Keratinocyte (primary cell): Measurements from ENCODE around the gene TRIM47. TPM values are rescaled to one million over a fixed set of nuclear protein-coding genes. Genes with fewer than 3 reads are reported as not detected.

Experiments
- DNase-seq: peaks from one replicate; pipeline ENCODE4 v3.0.0-alpha.2; 2011; ENCODE audit warnings: low read depth, missing footprints, low spot score
- FAIRE-seq: peaks from 2 replicates; lab custom pipeline; 2011; peaks lifted over from hg19 to GRCh38; lab: Jason Lieb, UNC
- H2AFZ ChIP-seq: 2 replicates; pipeline ENCODE4 v1.6.0; 2012; ENCODE audit warnings: low read length, control low read depth, inconsistent platforms; ENCODE audit not compliant: control insufficient read depth
- H3K27ac ChIP-seq: 2 replicates; pipeline ENCODE4 v1.5.1; 2011; ENCODE audit warnings: low read length; ENCODE audit not compliant: control insufficient read depth, insufficient read depth
- H3K27me3 ChIP-seq: 3 replicates; pipeline ENCODE4 v1.6.0; 2011; ENCODE audit warnings: low read length; ENCODE audit not compliant: control insufficient read depth, insufficient read depth; ENCODE audit errors: extremely low read depth
- H3K36me3 ChIP-seq, 2 experiments: 2 replicates in 1 of 2; 3 replicates in 1 of 2; pipeline ENCODE4 v1.5.1; 2011; ENCODE audit warnings: low read length in 2 of 2, mild to moderate bottlenecking in 1 of 2; ENCODE audit not compliant: control insufficient read depth in 2 of 2, insufficient read depth in 2 of 2; ENCODE audit errors: extremely low read depth in 1 of 2
- H3K4me1 ChIP-seq: 3 replicates; pipeline ENCODE4 v1.5.1; 2011; ENCODE audit warnings: low read length; ENCODE audit not compliant: control insufficient read depth, insufficient read depth; ENCODE audit errors: extremely low read depth
- H3K4me2 ChIP-seq: 3 replicates; pipeline ENCODE4 v1.6.0; 2011; ENCODE audit warnings: low read depth, low read length; ENCODE audit not compliant: control insufficient read depth, insufficient read depth; ENCODE audit errors: extremely low read depth
- H3K4me3 ChIP-seq, 3 experiments: fragments of 200-600 bp in 1 of 3; sonication (generic) in 1 of 3; 2 replicates in 2 of 3; 3 replicates in 1 of 3; pipeline ENCODE4 v1.5.1; 2011 to 2016; ENCODE audit warnings: low read length in 3 of 3, mild to moderate bottlenecking in 3 of 3, control low read depth in 2 of 3, inconsistent platforms in 1 of 3, low read depth in 1 of 3, mixed read lengths in 1 of 3, mixed run types in 1 of 3, moderate library complexity in 1 of 3; ENCODE audit not compliant: control insufficient read depth in 2 of 3, insufficient read depth in 2 of 3; ENCODE audit errors: extremely low read depth in 1 of 3
- H3K79me2 ChIP-seq: 2 replicates; pipeline ENCODE4 v1.6.0; 2012; ENCODE audit warnings: low read length; ENCODE audit not compliant: control insufficient read depth, insufficient read depth
- H3K9ac ChIP-seq: 3 replicates; pipeline ENCODE4 v1.6.0; 2011; ENCODE audit warnings: low read length; ENCODE audit not compliant: control insufficient read depth, insufficient read depth; ENCODE audit errors: extremely low read depth
- H3K9me1 ChIP-seq: 3 replicates; pipeline ENCODE4 v1.6.0; 2011; ENCODE audit warnings: low read length; ENCODE audit not compliant: control insufficient read depth, insufficient read depth; ENCODE audit errors: extremely low read depth
- H3K9me3 ChIP-seq: 2 replicates; pipeline ENCODE4 v1.5.1; 2012; ENCODE audit warnings: low read depth, low read length; ENCODE audit not compliant: control insufficient read depth
- H4K20me1 ChIP-seq: 3 replicates; pipeline ENCODE4 v1.6.0; 2011; ENCODE audit warnings: low read length; ENCODE audit not compliant: control insufficient read depth, insufficient read depth; ENCODE audit errors: extremely low read depth
- EZH2 ChIP-seq: IDR thresholded peaks from one replicate; pipeline ENCODE4 v1.6.1; 2012; ENCODE audit warnings: inconsistent platforms, mild to moderate bottlenecking, low read length, moderate library complexity
- dilution Hi-C: fragments of 300-500 bp; cut with MboI; formaldehyde crosslinking; loops from one replicate; pipeline ENCODE4 v1.7.0; 2020; ENCODE audit warnings: low sequenced_read_pairs; ENCODE audit not compliant: extremely low pct_ligation_motif_present
- polyA plus RNA-seq, 5 experiments: library from polyadenylated mRNA; depleted of rRNA in 3 of 5; stranded (reverse) in 3 of 5; stranded (forward) in 1 of 5; unstranded in 1 of 5; fragments of >200 nt; gene quantifications; 1 replicate in 1 of 5; 2 replicates in 3 of 5; 3 replicates in 1 of 5; pipeline versions ENCODE4 v1.2.1 to v1.2.3, GENCODE V29; 2011 to 2012; ENCODE audit warnings: missing spikeins in 2 of 5, low read depth in 1 of 5, low replicate concordance in 1 of 5
- TF ChIP-seq, protein P1 (sequence below), 3 experiments: IDR thresholded peaks in 1 of 3; conservative IDR thresholded peaks in 1 of 3; optimal IDR thresholded peaks in 1 of 3; 2 replicates in 2 of 3; 3 replicates in 1 of 3; pipeline versions ENCODE3 to v1.5.1; 2011; ENCODE audit warnings: low read length in 3 of 3, mild to moderate bottlenecking in 3 of 3, moderate library complexity in 2 of 3, control low read depth in 1 of 3, inconsistent platforms in 1 of 3; ENCODE audit not compliant: insufficient read depth in 2 of 3; ENCODE audit errors: extremely low read depth in 1 of 3

Gene TRIM47
- polyA plus RNA-seq, 1 donor (not counting 4 experiments of a cell fraction or from before 2014, with no cell fraction given) = 9.4 TPM

DNA sequence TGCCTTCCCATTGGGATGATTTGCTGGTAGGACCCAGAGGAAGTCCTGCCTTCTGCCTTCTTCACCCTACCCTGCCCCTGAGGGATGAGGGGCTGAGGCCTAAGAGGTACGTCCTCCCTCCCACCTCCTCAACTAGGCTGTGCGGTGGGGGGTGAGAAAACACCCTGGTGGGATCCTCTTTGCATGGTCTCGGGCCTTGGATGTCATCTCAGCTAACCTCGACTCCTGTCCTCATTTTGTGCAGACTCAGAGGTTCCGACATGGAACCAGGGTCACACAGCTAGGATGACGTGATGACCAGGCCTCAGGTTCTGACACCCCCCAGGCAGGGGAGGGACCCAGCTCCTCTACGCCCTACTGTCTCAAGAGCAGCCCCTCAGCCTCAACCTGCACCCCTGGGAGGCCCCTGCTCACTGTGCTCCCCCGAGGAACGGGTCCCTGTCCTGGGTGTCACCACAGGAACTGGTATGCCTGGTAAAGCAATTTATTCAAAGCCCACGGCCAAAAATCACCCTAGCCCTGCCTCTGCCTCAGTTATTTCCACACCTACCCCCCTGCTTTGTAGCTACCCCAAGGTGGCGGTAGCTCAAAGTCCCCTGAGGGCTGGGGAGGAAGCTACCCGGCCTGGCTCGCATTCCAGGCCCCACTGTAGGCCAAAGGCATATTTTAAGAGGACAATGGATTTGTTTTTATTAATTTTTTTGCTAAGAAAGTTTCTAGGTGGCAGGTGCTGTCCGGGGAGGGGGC lies 51.6 kb downstream of the TRIM47 start:
- Histone ChIP-seq H3K9me1 (no peaks in the 10 kb centered on the region), H3K79me2 (no peaks in the 10 kb centered on the region), H2AFZ (no peak overlapping the region), H3K36me3 (peaks cover 4 to 8% of the 10 kb centered on the region in 2 experiments), H3K27me3 (no peaks in the 10 kb centered on the region), H3K4me3 (no peak overlapping the region), H3K27ac (no peak overlapping the region), H3K4me2 (no peak overlapping the region), H4K20me1 (no peaks in the 10 kb centered on the region), H3K9ac (no peak overlapping the region), H3K4me1 (peaks cover 3% of the 10 kb centered on the region), H3K9me3 (no peaks in the 10 kb centered on the region)
- DNase-seq = no peak
- TF ChIP-seq EZH2 = no peak
- TF ChIP-seq, protein P1, sequence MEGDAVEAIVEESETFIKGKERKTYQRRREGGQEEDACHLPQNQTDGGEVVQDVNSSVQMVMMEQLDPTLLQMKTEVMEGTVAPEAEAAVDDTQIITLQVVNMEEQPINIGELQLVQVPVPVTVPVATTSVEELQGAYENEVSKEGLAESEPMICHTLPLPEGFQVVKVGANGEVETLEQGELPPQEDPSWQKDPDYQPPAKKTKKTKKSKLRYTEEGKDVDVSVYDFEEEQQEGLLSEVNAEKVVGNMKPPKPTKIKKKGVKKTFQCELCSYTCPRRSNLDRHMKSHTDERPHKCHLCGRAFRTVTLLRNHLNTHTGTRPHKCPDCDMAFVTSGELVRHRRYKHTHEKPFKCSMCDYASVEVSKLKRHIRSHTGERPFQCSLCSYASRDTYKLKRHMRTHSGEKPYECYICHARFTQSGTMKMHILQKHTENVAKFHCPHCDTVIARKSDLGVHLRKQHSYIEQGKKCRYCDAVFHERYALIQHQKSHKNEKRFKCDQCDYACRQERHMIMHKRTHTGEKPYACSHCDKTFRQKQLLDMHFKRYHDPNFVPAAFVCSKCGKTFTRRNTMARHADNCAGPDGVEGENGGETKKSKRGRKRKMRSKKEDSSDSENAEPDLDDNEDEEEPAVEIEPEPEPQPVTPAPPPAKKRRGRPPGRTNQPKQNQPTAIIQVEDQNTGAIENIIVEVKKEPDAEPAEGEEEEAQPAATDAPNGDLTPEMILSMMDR (optimal IDR thresholded peaks at IDR 0.05 in 1 of 3, IDR thresholded peaks at IDR 0.05 in 1 of 3, conservative IDR thresholded peaks at IDR 0.05 in 1 of 3; ENCODE audit: extremely low read depth in 1 of 3, insufficient read depth in 2 of 3, low read length in 3 of 3) = no peak
- FAIRE-seq = no peak
- dilution Hi-C loops = no loop called here

DNA sequence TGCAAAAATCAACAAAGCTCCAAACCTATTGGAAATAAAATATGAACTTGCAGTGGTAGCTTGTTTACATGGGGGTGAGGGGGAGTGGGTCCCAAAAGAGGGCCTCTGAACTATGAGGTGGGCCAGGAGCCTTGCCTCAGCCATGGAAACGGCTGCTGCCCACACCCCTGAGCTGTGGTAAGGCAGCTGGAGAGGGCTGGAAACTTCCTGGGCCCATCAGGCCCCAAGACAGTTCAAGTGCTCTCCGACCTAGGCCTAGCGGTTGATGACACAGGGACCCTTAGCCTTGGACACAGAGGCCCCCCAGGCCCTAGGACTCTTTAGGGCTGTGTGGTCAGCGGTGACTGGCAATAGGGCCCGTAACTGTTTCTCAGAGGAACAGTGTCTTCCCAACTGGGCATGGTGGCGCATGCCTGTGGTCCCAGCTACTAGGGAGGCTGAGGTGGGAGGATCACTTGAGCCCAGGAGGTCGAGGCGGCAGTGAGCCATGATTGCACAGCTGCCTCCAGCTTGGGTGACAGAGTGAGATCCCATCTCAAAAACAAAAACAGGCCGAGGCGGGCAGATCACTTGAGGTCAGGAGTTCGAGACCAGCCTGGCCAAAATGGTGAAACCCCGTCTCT lies 52.5 kb downstream of the TRIM47 start:
- Histone ChIP-seq H3K9me1 (no peaks in the 10 kb centered on the region), H3K9ac (no peak overlapping the region), H3K36me3 (peaks cover 10 to 11% of the 10 kb centered on the region in 2 experiments), H4K20me1 (no peaks in the 10 kb centered on the region), H3K4me2 (no peak overlapping the region), H3K27ac (no peak overlapping the region), H3K9me3 (no peaks in the 10 kb centered on the region), H3K4me1 (peaks cover 3% of the 10 kb centered on the region), H3K4me3 (no peak overlapping the region), H2AFZ (no peak overlapping the region), H3K27me3 (no peaks in the 10 kb centered on the region), H3K79me2 (no peaks in the 10 kb centered on the region)
- FAIRE-seq (no peak), DNase-seq (no peak)
- dilution Hi-C loops = no loop called here
- TF ChIP-seq, protein P1 (optimal IDR thresholded peaks at IDR 0.05 in 1 of 3, IDR thresholded peaks at IDR 0.05 in 1 of 3, conservative IDR thresholded peaks at IDR 0.05 in 1 of 3; ENCODE audit: extremely low read depth in 1 of 3, insufficient read depth in 2 of 3, low read length in 3 of 3) = no peak
